ENCODE results near the gene COQ10B.
"Not testable (repeated sequence)": the region's sequence is repeated elsewhere in the genome, so short reads cannot be mapped to it uniquely, and the experiment has no call there.

The COQ10B gene

GRCh38 chr2:197453123-197453913 lies at the start of gene COQ10B:
Gene COQ10B (plus strand): TSS chr2:197453552. CDS start chr2:197453561, 9 bp downstream.
- DNase-seq: peak; percentile 99

- DNase-seq: no peak
Observed at GRCh38 chr2:197405582-197405981, 47.8 kb upstream of the COQ10B start.

- DNase-seq: no peak
Observed at GRCh38 chr2:197414039-197414438, 39.3 kb upstream of the COQ10B start.

- DNase-seq: no peak
Observed at GRCh38 chr2:197414515-197414914, 38.8 kb upstream of the COQ10B start.

GRCh38 chr2:197416268-197416667 lies 37.1 kb upstream of the COQ10B start:
- DNase-seq: no peak

GRCh38 chr2:197419438-197419837 lies 33.9 kb upstream of the COQ10B start:
- no peak for DNase-seq

- DNase-seq: no peak
Observed at GRCh38 chr2:197423307-197423706, 30.0 kb upstream of the COQ10B start.

GRCh38 chr2:197425550-197425949 lies 27.8 kb upstream of the COQ10B start:
- DNase-seq: no peak

GRCh38 chr2:197426723-197427603 lies 26.4 kb upstream of the COQ10B start:
- DNase-seq: no peak

- DNase-seq: no peak
Observed at GRCh38 chr2:197427986-197428385, 25.4 kb upstream of the COQ10B start.

GRCh38 chr2:197431858-197432257 lies 21.5 kb upstream of the COQ10B start:
- no peak for DNase-seq

GRCh38 chr2:197432527-197432926 lies 20.8 kb upstream of the COQ10B start:
- not testable (repeated sequence) for DNase-seq

GRCh38 chr2:197433780-197434438 lies 19.4 kb upstream of the COQ10B start:
- no peak for DNase-seq

- peak; percentile 99 for DNase-seq
Observed at GRCh38 chr2:197434541-197435513, 18.5 kb upstream of the COQ10B start, which contains the start of gene SF3B1. Gene SF3B1 (minus strand): TSS chr2:197435028. CDS start chr2:197434999, 29 bp downstream.

- DNase-seq: no peak
Observed at GRCh38 chr2:197435598-197436420, 17.5 kb upstream of the COQ10B start.

- no peak for DNase-seq
Observed at GRCh38 chr2:197437380-197437779, 16.0 kb upstream of the COQ10B start.

- no peak for DNase-seq
Observed at GRCh38 chr2:197442857-197443256, 10.5 kb upstream of the COQ10B start.

- no peak for DNase-seq
Observed at GRCh38 chr2:197445746-197446145, 7.6 kb upstream of the COQ10B start.

- no peak for DNase-seq
Observed at GRCh38 chr2:197446844-197447243, 6.5 kb upstream of the COQ10B start.

GRCh38 chr2:197450465-197450864 lies 2.9 kb upstream of the COQ10B start:
- DNase-seq: no peak

- not testable (repeated sequence) for DNase-seq
Observed at GRCh38 chr2:197450935-197451358, 2.4 kb upstream of the COQ10B start.
